HCT116 (cell line): ENCODE measurements around the gene ZFAND6. TPM values are rescaled to one million over a fixed set of nuclear protein-coding genes. Genes with fewer than 3 reads are reported as not detected.

ENCODE experiments used
- ATAC-seq: fragments of 200-7000 bp; cut with Tn5 transposase; 2 replicates; pipeline ENCODE4 v1.9.1; 2020; ENCODE audit warnings: mild to moderate bottlenecking, moderate library complexity
- BruUV-seq: library from RNA; stranded (reverse); fragments of 400-500 nt; replicated peaks from 2 replicates; lab custom pipeline; 2021; lab: Mats Ljungman, UMichigan
- CTCF ChIA-PET: fragments of 300-600 bp; sonication (Branson Sonifier 250); formaldehyde crosslinking; loops from one replicate; lab custom pipeline; 2021; ENCODE audit warnings: antibody characterized with exemption; lab: Charles Lee
- POLR2A ChIA-PET: fragments of 300-600, 350-600 bp; sonication (Branson Sonifier 250); formaldehyde crosslinking; loops from one replicate; lab custom pipeline; 2021; ENCODE audit warnings: antibody characterized with exemption; lab: Charles Lee
- RAD21 ChIA-PET, 2 experiments: fragments of 300-600 bp; sonication (Branson Sonifier 250); formaldehyde crosslinking; loops; one replicate each; lab custom pipeline; 2023; ENCODE audit warnings: low total read pairs in 2 of 2; ENCODE audit not compliant: uncharacterized antibody in 2 of 2, unreplicated experiment in 2 of 2, low non-redundant PET in 1 of 2; lab: Charles Lee
- DNase-seq: peaks from one replicate; pipeline ENCODE4 v3.0.0-alpha.2; 2010; ENCODE audit warnings: low read depth, low spot score
- H2AFZ ChIP-seq: fragments of 200-600 bp; shearing (Covaris generic), sonication (generic); 2 replicates; pipeline ENCODE4 v1.6.1; 2017; ENCODE audit warnings: low read depth, mixed run types, mixed read lengths, antibody characterized with exemption, low read length; ENCODE audit not compliant: poor library complexity, severe bottlenecking
- H3K27ac ChIP-seq: 2 replicates; pipeline ENCODE4 v1.5.1; 2012; ENCODE audit warnings: low read depth, low read length
- H3K27me3 ChIP-seq: fragments of 200-600 bp; sonication (generic); 2 replicates; pipeline ENCODE4 v1.6.1; 2016; ENCODE audit warnings: mixed run types, low read length, mixed read lengths; ENCODE audit not compliant: insufficient read depth
- H3K36me3 ChIP-seq, 2 experiments: fragments of 200-500 bp in 1 of 2; fragments of 200-600 bp in 1 of 2; sonication (Bioruptor generic) in 1 of 2; sonication (generic) in 1 of 2; 2 replicates each; pipeline versions ENCODE4 v1.5.1 to v1.6.1; 2014 to 2016; ENCODE audit warnings: low read length in 2 of 2, inconsistent platforms in 1 of 2, mixed read lengths in 1 of 2, mixed run types in 1 of 2; ENCODE audit not compliant: insufficient read depth in 2 of 2, control insufficient read depth in 1 of 2
- H3K4me1 ChIP-seq, 2 experiments: fragments of 200-600 bp in 1 of 2; sonication (generic) in 1 of 2; 2 replicates each; pipeline versions ENCODE4 v1.5.1 to v1.6.1; 2012 to 2017; ENCODE audit warnings: low read length in 2 of 2, inconsistent platforms in 1 of 2, mild to moderate bottlenecking in 1 of 2, mixed read lengths in 1 of 2, mixed run types in 1 of 2, moderate library complexity in 1 of 2; ENCODE audit not compliant: insufficient read depth in 2 of 2, control insufficient read depth in 1 of 2
- H3K4me2 ChIP-seq: fragments of 200-600 bp; sonication (generic); 2 replicates; pipeline ENCODE4 v1.6.1; 2017; ENCODE audit warnings: mixed run types, low read length, mixed read lengths
- H3K4me3 ChIP-seq, 2 experiments: fragments of 200-600 bp in 1 of 2; sonication (generic) in 1 of 2; replicated peaks in 1 of 2; 2 replicates each; pipeline ENCODE4 v1.5.1; 2011 to 2016; ENCODE audit warnings: low read length in 2 of 2, control low read depth in 1 of 2, low read depth in 1 of 2, mild to moderate bottlenecking in 1 of 2, mixed read lengths in 1 of 2, mixed run types in 1 of 2
- H3K79me2 ChIP-seq: fragments of 200-600 bp; sonication (generic); 2 replicates; pipeline ENCODE4 v1.6.1; 2017; ENCODE audit warnings: mild to moderate bottlenecking, mixed run types, low read length, moderate library complexity, mixed read lengths; ENCODE audit not compliant: insufficient read depth
- H3K9ac ChIP-seq: fragments of 200-600 bp; sonication (generic); 2 replicates; pipeline ENCODE4 v1.6.1; 2016; ENCODE audit warnings: low read length, mixed read lengths
- H3K9me2 ChIP-seq: fragments of 200-600 bp; sonication (generic), shearing (Covaris generic); 2 replicates; pipeline ENCODE4 v1.6.1; 2017; ENCODE audit warnings: mixed run types, mild to moderate bottlenecking, moderate library complexity; ENCODE audit not compliant: insufficient read depth
- H3K9me3 ChIP-seq, 2 experiments: fragments of 200-500 bp in 1 of 2; fragments of 200-600 bp in 1 of 2; sonication (Bioruptor generic) in 1 of 2; sonication (generic) in 1 of 2; 2 replicates each; pipeline ENCODE4 v1.6.1; 2014 to 2017; ENCODE audit warnings: low read length in 2 of 2, mixed read lengths in 2 of 2, inconsistent platforms in 1 of 2, low read depth in 1 of 2, mild to moderate bottlenecking in 1 of 2, mixed run types in 1 of 2, moderate library complexity in 1 of 2; ENCODE audit not compliant: control insufficient read depth in 1 of 2, insufficient read depth in 1 of 2
- H4K20me1 ChIP-seq: fragments of 200-600 bp; sonication (generic), shearing (Covaris generic); 2 replicates; pipeline ENCODE4 v1.6.1; 2017; ENCODE audit warnings: mixed run types, mild to moderate bottlenecking, moderate library complexity; ENCODE audit not compliant: insufficient read depth
- CBX3 ChIP-seq: IDR thresholded peaks from 2 replicates; pipeline ENCODE4 v1.6.1; 2012; ENCODE audit warnings: low read depth
- EZH2phosphoT487 ChIP-seq: fragments of 200-600 bp; IDR thresholded peaks from 2 replicates; pipeline ENCODE4 v1.6.1; 2018; ENCODE audit warnings: antibody characterized with exemption, borderline replicate concordance
- FOSL1 ChIP-seq: IDR thresholded peaks from 2 replicates; pipeline ENCODE4 v1.6.1; 2012; ENCODE audit warnings: low read depth
- JUND ChIP-seq: IDR thresholded peaks from 2 replicates; pipeline ENCODE4 v1.6.1; 2012
- SRF ChIP-seq: IDR thresholded peaks from 2 replicates; pipeline ENCODE4 v1.6.1; 2012; ENCODE audit warnings: low read depth
- YY1 ChIP-seq: IDR thresholded peaks from 2 replicates; pipeline ENCODE4 v1.6.1; 2011; ENCODE audit warnings: low read length, low read depth, moderate library complexity, mild to moderate bottlenecking; ENCODE audit not compliant: insufficient replicate concordance; ENCODE audit errors: extremely low read depth
- ZBTB33 ChIP-seq: IDR thresholded peaks from 2 replicates; pipeline ENCODE4 v1.6.1; 2011; ENCODE audit warnings: mild to moderate bottlenecking, low read length, moderate library complexity; ENCODE audit not compliant: insufficient replicate concordance; ENCODE audit errors: extremely low read depth
- ZFX ChIP-seq: fragments of 450-650 bp; IDR thresholded peaks from 2 replicates; pipeline ENCODE4 v1.6.1; 2017
- intact Hi-C: fragments of 100-400 bp; cut with micrococcal nuclease; formaldehyde crosslinking; loops from 2 replicates; pipeline ENCODE4 v1.10.0; 2022
- total RNA-seq: library from RNA; stranded (reverse); gene quantifications from one replicate; pipeline ENCODE4 v1.2.1, GENCODE V29; 2021; ENCODE audit not compliant: unreplicated experiment

Gene ZFAND6
- total RNA-seq, 1 experiment from 2014 or later, result 51.3 TPM

GRCh38 chr15:80160570-80161156, 101.2 kb downstream of the ZFAND6 start:
- CTCF ChIA-PET, result no interaction called here
- Histone ChIP-seq H3K9me2 (no peaks in the 10 kb centered on the region), H4K20me1 (no peaks in the 10 kb centered on the region), H2AFZ (no peak overlapping the region), H3K4me3 (no peak overlapping the region), H3K36me3 (0 out of 4 replicates have a peak, but pooled peaks cover 0 to 2% of the 10 kb centered on the region in 2 experiments), H3K9ac (no peak overlapping the region), H3K4me2 (no peak overlapping the region), H3K4me1 (peaks cover 0 to 6% of the 10 kb centered on the region in 2 experiments; a peak in 3 of 4 replicates), H3K27me3 (no peaks in the 10 kb centered on the region), H3K9me3 (no peaks in the 10 kb centered on the region), H3K27ac (no peak overlapping the region), H3K79me2 (no peaks in the 10 kb centered on the region)
- POLR2A ChIA-PET, result no interaction called here
- DNase-seq, result no peak
- BruUV-seq, result no TSS peak
- intact Hi-C loops, result no loop called here
- RAD21 ChIA-PET, result no interaction called here
- no peak for ATAC-seq
- TF ChIP-seq EZH2phosphoT487 (no peak), YY1 (no peak), CBX3 (no peak), ZFX (no peak), FOSL1 (no peak), ZBTB33 (no peak), SRF (no peak), JUND (no peak)
